ENCODE measurements around the gene C1orf74.
"Not testable (repeated sequence)": the region's sequence is repeated elsewhere in the genome, so short reads cannot be mapped to it uniquely, and the experiment has no call there.

The C1orf74 gene

GRCh38 chr1:209805341-209805781 is 21.0 kb upstream of the C1orf74 start:
- DNase-seq, result no peak

GRCh38 chr1:209803568-209803967 is 19.2 kb upstream of the C1orf74 start:
- no peak for DNase-seq

GRCh38 chr1:209802780-209803152 is 18.4 kb upstream of the C1orf74 start:
- no peak for DNase-seq

- DNase-seq, result no peak
Observed at GRCh38 chr1:209802117-209802779, 17.9 kb upstream of the C1orf74 start.

GRCh38 chr1:209800984-209801834 is 16.9 kb upstream of the C1orf74 start:
- DNase-seq, result no peak

GRCh38 chr1:209797978-209798639 is 13.8 kb upstream of the C1orf74 start:
- DNase-seq, result no peak

GRCh38 chr1:209793711-209794110 is 9.4 kb upstream of the C1orf74 start:
- not testable (repeated sequence) for DNase-seq

- no peak for DNase-seq
Observed at GRCh38 chr1:209791920-209792319, 7.6 kb upstream of the C1orf74 start.

GRCh38 chr1:209790286-209791193 is 6.2 kb upstream of the C1orf74 start:
- no peak for DNase-seq

- no peak for DNase-seq
Observed at GRCh38 chr1:209789245-209789644, 4.9 kb upstream of the C1orf74 start.

- no peak for DNase-seq
Observed at GRCh38 chr1:209787551-209787950, 3.2 kb upstream of the C1orf74 start.

- DNase-seq, result no peak
Observed at GRCh38 chr1:209786146-209786545, 1.8 kb upstream of the C1orf74 start.

- no peak for DNase-seq
Observed at GRCh38 chr1:209785592-209785991, 1.2 kb upstream of the C1orf74 start.

- no peak for DNase-seq
Observed at GRCh38 chr1:209783386-209783785, 973 bp downstream of the C1orf74 start.

GRCh38 chr1:209780268-209780667 is 4.1 kb downstream of the C1orf74 start:
- DNase-seq, result no peak

- DNase-seq, result no peak
Observed at GRCh38 chr1:209778102-209778501, 6.3 kb downstream of the C1orf74 start.

- DNase-seq, result no peak
Observed at GRCh38 chr1:209777587-209777986, 6.8 kb downstream of the C1orf74 start.

- DNase-seq, result no peak
Observed at GRCh38 chr1:209775678-209776077, 8.7 kb downstream of the C1orf74 start.

GRCh38 chr1:209774592-209774991 is 9.8 kb downstream of the C1orf74 start:
- no peak for DNase-seq

GRCh38 chr1:209772126-209772525 is 12.2 kb downstream of the C1orf74 start:
- no peak for DNase-seq

GRCh38 chr1:209770636-209771415 is 13.5 kb downstream of the C1orf74 start:
- DNase-seq, result no peak

- no peak for DNase-seq
Observed at GRCh38 chr1:209769971-209770370, 14.4 kb downstream of the C1orf74 start.
